Epithelial cell of alveolus of lung (primary cell): ENCODE results near the gene CSHL1. TPM values are rescaled to one million over a fixed set of nuclear protein-coding genes. Genes with fewer than 3 reads are reported as not detected.

Source experiments
- total RNA-seq: library from RNA; depleted of rRNA; stranded (reverse); fragments of >200 nt; gene quantifications from 2 replicates; pipeline ENCODE4 v1.2.1, GENCODE V29; 2015

Gene CSHL1
- total RNA-seq: not detected in 2 replicates

GRCh38 chr17:63911041-63911635 is at the start of gene CSHL1:
CSHL1 (minus strand) TSS chr17:63911258; CDS start chr17:63911196, 62 bp downstream.

GRCh38 chr17:63931981-63932561 is 21.0 kb upstream of the CSHL1 start, which contains the start of gene CD79B:
CD79B (minus strand) TSS chr17:63932331; CDS start chr17:63932261, 70 bp downstream.

GRCh38 chr17:63918789-63919305 is 7.8 kb upstream of the CSHL1 start, which contains the start of gene GH1:
GH1 (minus strand) TSS chr17:63918839; CDS start chr17:63918776, 63 bp downstream.

GRCh38 chr17:63896524-63897354 is 14.3 kb downstream of the CSHL1 start, which contains the start of gene CSH1:
CSH1 (minus strand) TSS chr17:63896574; CDS start chr17:63896511, 63 bp downstream.

GRCh38 chr17:63881935-63882601 is 29.0 kb downstream of the CSHL1 start, which contains the start of gene GH2:
GH2 (minus strand) TSS chr17:63881944; CDS start chr17:63881801, 143 bp downstream.

GRCh38 chr17:63873577-63873976 is 37.5 kb downstream of the CSHL1 start, which contains the start of gene CSH2:
CSH2 (minus strand) TSS chr17:63873677; CDS start chr17:63873614, 63 bp downstream.

Other genes starting within 250 kb of the CSHL1 start
- 39.3 and 61.0 TPM in 2 replicates for gene LIMD2, start 211.1 kb downstream of the CSHL1 start, total RNA-seq
- 18.2 and 28.7 TPM in 2 replicates for gene STRADA, start 169.5 kb downstream of the CSHL1 start, total RNA-seq
- gene CCDC47, start 137.7 kb downstream of the CSHL1 start, total RNA-seq: 32.7 and 46.8 TPM in 2 replicates
- gene DDX42, start 137.1 kb downstream of the CSHL1 start, total RNA-seq: 29.7 and 54.5 TPM in 2 replicates
- 52.6 and 65.1 TPM in 2 replicates for gene PSMC5, start 83.8 kb downstream of the CSHL1 start, total RNA-seq
- 44.9 and 70.6 TPM in 2 replicates for gene FTSJ3, start 83.6 kb downstream of the CSHL1 start, total RNA-seq
- 91.0 and 180 TPM in 2 replicates for gene SMARCD2, start 68.6 kb downstream of the CSHL1 start, total RNA-seq
- not detected in 2 replicates for gene CSH2, start 37.6 kb downstream of the CSHL1 start, total RNA-seq
- not detected in 2 replicates for gene GH2, start 29.3 kb downstream of the CSHL1 start, total RNA-seq
- not detected in 2 replicates for gene CSH1, start 14.7 kb downstream of the CSHL1 start, total RNA-seq
- not detected in 2 replicates for gene GH1, start 7.6 kb upstream of the CSHL1 start, total RNA-seq
- gene CD79B, start 21.1 kb upstream of the CSHL1 start, total RNA-seq: not detected in 2 replicates
- gene SCN4A, start 61.7 kb upstream of the CSHL1 start, total RNA-seq: 0.08 TPM in 1 of 2 replicates, not detected in the other
- gene PRR29, start 87.1 kb upstream of the CSHL1 start, total RNA-seq: 0.08 and 0.52 TPM in 2 replicates
- gene ICAM2, start 109.4 kb upstream of the CSHL1 start, total RNA-seq: 7.4 and 11.9 TPM in 2 replicates
- gene ERN1, start 218.9 kb upstream of the CSHL1 start, total RNA-seq: 4.8 and 8.5 TPM in 2 replicates